GM18498 (cell line): ENCODE results near the gene CLEC12A.

Experiments used
- ATAC-seq: cut with Tn5 transposase; IDR thresholded peaks from one replicate; pipeline ENCODE4 v1.9.1; 2021; ENCODE audit warnings: mild to moderate bottlenecking, moderate library complexity; ENCODE audit not compliant: unreplicated experiment

CLEC12A gene

GRCh38 chr12:10031771-10032175, 60.6 kb downstream of the CLEC12A start:
- ATAC-seq = no peak

- no peak for ATAC-seq
Observed at GRCh38 chr12:10033783-10034545, 62.8 kb downstream of the CLEC12A start.
